Brain microvascular endothelial cell (primary cell): Measurements from ENCODE around the gene SDHA.

Experiments used
- DNase-seq: peaks from one replicate; pipeline ENCODE4 v3.0.0-alpha.2; 2020
- H3K27ac ChIP-seq: fragments of 250-450 bp; sonication (Bioruptor Pico); 2 replicates; pipeline ENCODE4 v1.5.1; 2020; ENCODE audit warnings: mild to moderate bottlenecking, moderate library complexity
- H3K27me3 ChIP-seq: fragments of 250-450 bp; sonication (Bioruptor Pico); replicated peaks from 2 replicates; pipeline ENCODE4 v1.5.1; 2020; ENCODE audit warnings: mild to moderate bottlenecking
- H3K36me3 ChIP-seq: fragments of 250-450 bp; sonication (Bioruptor Pico); replicated peaks from 2 replicates; pipeline ENCODE4 v1.5.1; 2020; ENCODE audit warnings: mild to moderate bottlenecking
- H3K4me3 ChIP-seq: 2 replicates; pipeline ENCODE4 v1.5.1; 2011; ENCODE audit warnings: low read depth, mild to moderate bottlenecking, control low read depth, low read length, moderate library complexity
- in situ Hi-C: cut with HindIII; loops from 2 replicates; pipeline ENCODE4 v1.10.0; 2017; ENCODE audit warnings: low sequenced_read_pairs, low pct_ligation_motif_present
- TF ChIP-seq, protein P1 (sequence below): IDR thresholded peaks from 2 replicates; pipeline ENCODE4 v1.5.1; 2011; ENCODE audit warnings: low read depth, mild to moderate bottlenecking, moderate library complexity, low read length, control low read depth, inconsistent platforms; ENCODE audit errors: missing control alignments

Gene SDHA

DNA sequence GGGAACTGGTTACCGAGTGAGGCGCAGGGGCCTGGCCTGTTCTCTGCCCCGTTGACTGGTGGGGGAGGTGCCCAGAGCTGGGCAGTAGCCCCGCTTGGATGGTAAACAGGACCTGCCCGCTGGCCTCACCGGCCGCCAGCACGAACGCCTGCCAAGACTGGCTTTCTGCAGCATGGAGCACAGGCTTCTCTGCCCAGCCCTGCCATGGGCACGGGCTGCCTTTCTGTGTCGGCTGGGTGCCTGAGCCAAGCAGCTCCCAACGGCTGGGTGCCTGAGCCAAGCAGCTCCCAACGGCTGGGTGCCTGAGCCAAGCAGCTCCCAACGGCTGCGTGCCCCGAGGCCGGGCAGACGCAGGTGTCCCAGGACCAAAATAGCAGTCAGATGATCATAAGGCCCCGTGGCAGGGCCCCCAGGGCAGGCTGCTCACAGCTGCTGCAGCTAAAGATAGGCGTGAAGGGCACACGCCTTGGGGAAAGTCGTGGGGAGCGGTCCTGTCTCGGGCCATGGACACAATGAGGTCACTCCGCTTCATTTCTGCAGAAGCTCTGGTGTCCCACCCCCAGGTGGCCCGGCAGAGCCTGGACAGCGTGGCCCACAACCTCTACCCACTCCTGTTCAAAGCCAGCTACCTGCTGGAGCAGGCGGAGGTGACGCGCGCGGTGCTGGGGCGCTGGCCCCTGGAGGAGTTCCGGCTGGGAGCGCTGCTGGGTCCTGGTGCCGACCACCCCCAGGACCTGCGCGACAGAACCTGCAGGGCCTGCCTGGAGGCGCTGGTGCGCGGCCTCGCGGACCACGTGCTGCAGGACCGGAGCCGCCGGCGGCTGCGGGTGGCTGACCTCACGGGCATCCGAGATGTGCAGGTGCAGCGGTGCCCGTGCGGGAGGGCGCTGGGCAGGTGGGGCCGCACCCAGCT, 26.8 kb upstream of the SDHA start, which contains the start of gene LRRC14B:
Gene LRRC14B, plus strand, starts transcription at position 460 of the 913 bp plus-strand sequence. Its CDS starts 44 bp downstream, at position 504.
- Histone ChIP-seq H3K27ac (no peak within 1 kb of the TSS), H3K27me3 (peaks cover 18% of the 10 kb centered on the region), H3K4me3 (no peak within 1 kb of the TSS), H3K36me3 (no peaks in the 10 kb centered on the region)
- in situ Hi-C loops: no loop called here
- TF ChIP-seq, protein P1, sequence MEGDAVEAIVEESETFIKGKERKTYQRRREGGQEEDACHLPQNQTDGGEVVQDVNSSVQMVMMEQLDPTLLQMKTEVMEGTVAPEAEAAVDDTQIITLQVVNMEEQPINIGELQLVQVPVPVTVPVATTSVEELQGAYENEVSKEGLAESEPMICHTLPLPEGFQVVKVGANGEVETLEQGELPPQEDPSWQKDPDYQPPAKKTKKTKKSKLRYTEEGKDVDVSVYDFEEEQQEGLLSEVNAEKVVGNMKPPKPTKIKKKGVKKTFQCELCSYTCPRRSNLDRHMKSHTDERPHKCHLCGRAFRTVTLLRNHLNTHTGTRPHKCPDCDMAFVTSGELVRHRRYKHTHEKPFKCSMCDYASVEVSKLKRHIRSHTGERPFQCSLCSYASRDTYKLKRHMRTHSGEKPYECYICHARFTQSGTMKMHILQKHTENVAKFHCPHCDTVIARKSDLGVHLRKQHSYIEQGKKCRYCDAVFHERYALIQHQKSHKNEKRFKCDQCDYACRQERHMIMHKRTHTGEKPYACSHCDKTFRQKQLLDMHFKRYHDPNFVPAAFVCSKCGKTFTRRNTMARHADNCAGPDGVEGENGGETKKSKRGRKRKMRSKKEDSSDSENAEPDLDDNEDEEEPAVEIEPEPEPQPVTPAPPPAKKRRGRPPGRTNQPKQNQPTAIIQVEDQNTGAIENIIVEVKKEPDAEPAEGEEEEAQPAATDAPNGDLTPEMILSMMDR: no peak
- DNase-seq: no peak

DNA sequence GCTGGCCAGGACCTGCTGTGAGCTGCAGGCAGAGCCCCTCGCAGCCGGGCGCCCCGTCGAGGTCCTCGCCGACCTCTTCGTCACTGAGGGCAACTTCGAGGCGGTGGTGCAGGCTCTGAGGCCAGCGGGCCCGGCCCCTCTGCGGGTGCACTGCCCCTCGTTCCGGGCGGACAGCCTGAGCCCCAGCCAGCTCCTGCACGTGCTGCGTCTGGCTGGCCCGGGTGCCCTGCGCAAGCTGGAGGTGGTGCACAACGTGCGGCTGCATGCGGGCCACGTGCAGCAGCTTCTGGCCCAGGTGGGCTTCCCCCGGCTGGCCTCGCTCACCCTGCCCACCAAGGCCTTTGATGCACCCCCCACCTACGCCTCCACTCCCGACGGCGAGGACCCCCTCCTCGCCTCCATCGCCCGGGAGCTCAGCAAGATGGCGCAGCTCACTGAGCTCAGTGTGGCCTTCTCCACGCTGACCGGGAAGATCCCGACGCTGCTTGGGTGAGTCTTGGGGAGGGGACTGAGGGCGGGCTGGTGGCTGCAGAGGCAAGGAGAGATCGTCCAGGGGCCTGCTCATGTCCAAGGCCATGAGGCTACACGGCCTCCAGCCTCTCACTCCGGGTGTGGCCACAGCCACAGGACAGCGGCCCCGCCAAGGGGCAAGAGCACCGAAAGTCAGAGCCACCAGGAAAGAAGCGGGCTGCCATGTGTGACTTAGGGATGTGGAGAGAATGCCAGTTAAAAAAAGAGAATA, 26.0 kb upstream of the SDHA start:
- Histone ChIP-seq H3K4me3 (no peak overlapping the region), H3K27me3 (peaks cover 18% of the 10 kb centered on the region), H3K36me3 (no peaks in the 10 kb centered on the region), H3K27ac (no peak overlapping the region)
- TF ChIP-seq, protein P1: no peak
- in situ Hi-C loops: no loop called here
- DNase-seq: no peak

DNA sequence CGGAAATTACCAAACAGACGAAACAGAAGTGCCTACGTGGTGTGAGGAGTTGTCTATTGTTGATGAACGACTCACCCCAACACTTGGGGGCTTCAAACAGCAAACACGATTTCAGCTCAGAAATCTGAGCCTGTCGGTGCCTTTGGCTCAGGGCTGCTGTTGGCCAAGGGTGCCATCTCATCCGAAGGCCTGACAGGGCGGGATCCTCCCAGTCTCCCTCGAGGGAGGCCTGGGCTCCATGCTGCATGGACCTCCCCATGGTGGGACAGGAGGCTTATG, 25.5 kb upstream of the SDHA start:
- in situ Hi-C loops: no loop called here
- no peak for DNase-seq
- H3K27me3 ChIP-seq: peaks cover 18% of the 10 kb centered on the region
- no peak overlapping the region for H3K27ac ChIP-seq
- H3K36me3 ChIP-seq: no peaks in the 10 kb centered on the region
- no peak overlapping the region for H3K4me3 ChIP-seq
- TF ChIP-seq, protein P1: no peak

DNA sequence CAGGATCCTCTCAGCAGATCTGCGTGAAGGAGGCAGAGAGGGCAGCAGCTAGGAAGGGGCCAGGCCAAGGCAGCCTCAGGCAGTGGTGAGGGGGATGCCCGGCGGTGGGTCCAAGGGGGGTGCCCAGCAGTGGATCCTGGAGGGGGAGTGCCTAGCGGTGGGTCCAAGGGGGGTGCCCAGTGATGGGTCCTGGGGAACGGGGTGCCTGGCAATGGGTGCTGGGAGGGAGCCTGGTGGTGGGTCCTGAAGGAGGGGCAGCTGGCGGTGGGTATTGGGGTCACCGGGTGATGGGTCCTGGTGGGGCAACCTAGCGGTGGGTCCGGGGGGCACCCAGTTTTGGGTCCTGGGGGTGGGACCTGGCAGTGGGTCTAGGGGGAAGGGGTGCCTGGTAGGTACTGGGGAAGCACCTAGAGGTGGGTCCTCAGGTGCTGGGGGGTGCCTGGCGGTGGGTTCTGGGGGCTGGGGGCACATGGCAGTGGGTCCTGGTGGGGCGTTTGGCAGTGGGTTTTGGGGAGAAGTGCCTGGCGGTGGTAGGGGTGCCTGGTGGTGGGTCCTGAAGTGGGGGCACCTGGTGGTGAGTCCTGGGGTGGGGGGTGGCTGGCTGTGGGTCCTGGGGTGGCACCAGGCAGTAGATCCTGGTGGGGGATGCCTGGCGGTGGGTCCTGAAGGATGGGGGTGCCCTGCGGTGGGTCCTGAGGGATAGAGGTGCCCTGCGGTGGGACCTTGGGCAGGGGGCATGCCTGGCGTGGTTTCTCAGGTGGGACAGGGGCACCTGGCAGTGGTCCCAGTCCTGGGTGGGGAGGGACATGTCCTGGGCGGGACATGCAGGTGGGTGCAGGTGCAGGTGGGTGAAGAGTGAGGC, 24.9 kb upstream of the SDHA start:
- H3K36me3 ChIP-seq: no peaks in the 10 kb centered on the region
- H3K27ac ChIP-seq: no peak overlapping the region
- H3K27me3 ChIP-seq: peaks cover 18% of the 10 kb centered on the region
- TF ChIP-seq, protein P1: no peak
- in situ Hi-C loops: no loop called here
- DNase-seq: no peak
- no peak overlapping the region for H3K4me3 ChIP-seq

DNA sequence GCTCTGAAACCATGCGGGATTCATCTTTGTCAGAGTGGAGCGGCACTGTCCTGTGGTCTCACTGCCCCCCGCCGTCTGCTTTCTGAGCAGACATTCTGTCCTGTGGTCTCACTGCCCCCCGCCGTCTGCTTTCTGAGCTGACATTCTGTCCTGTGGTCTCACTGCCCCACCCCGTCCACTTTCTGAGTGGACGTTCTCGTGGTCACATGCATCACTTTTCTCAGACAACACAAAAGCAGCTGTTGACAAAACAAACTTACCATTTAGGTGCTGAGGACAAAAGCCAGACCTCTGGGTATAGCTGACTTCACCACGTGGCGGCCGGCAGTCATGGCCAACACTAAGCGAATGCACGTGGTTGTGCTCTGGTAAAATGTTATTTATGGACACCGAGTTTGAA, 24.0 kb upstream of the SDHA start:
- TF ChIP-seq, protein P1: no peak
- in situ Hi-C loops: no loop called here
- Histone ChIP-seq H3K27ac (no peak overlapping the region), H3K4me3 (no peak overlapping the region), H3K36me3 (no peaks in the 10 kb centered on the region), H3K27me3 (peaks cover 18% of the 10 kb centered on the region)
- DNase-seq: no peak
